GM12872 (cell line): Measurements from ENCODE around the gene PDZRN4.

ENCODE experiments used
- CTCF ChIP-seq: IDR thresholded peaks from 3 replicates; pipeline ENCODE4 v1.5.1; 2011; ENCODE audit warnings: low read depth, mild to moderate bottlenecking, low read length, moderate library complexity; ENCODE audit not compliant: insufficient read depth

Gene PDZRN4

GRCh38 chr12:41527534-41528116 is 339.5 kb downstream of the PDZRN4 start:
- no peak for TF ChIP-seq CTCF

GRCh38 chr12:41528874-41529273 is 340.8 kb downstream of the PDZRN4 start:
- no peak for TF ChIP-seq CTCF

- TF ChIP-seq CTCF = no peak
These were observed 342.3 kb downstream of the PDZRN4 start for GRCh38 chr12:41530441-41530840.

- no peak for TF ChIP-seq CTCF
These were observed 343.2 kb downstream of the PDZRN4 start for GRCh38 chr12:41531147-41531829.

GRCh38 chr12:41532072-41532471 is 344.0 kb downstream of the PDZRN4 start:
- TF ChIP-seq CTCF = no peak

GRCh38 chr12:41536813-41537490 is 348.8 kb downstream of the PDZRN4 start:
- TF ChIP-seq CTCF = no peak

- no peak for TF ChIP-seq CTCF
These were observed 349.4 kb downstream of the PDZRN4 start for GRCh38 chr12:41537522-41537921.
